IgD-negative memory B cell (primary cell): ENCODE data around the gene FARP1. TPM values are rescaled to one million over a fixed set of nuclear protein-coding genes. Genes with fewer than 3 reads are reported as not detected.

ENCODE experiments used
- H3K27ac Mint-ChIP-seq, 3 donors: one replicate each; pipeline ENCODE4 v1.8.0; 2020 to 2022; ENCODE audit warnings: mild to moderate bottlenecking in 3 of 3, mixed read lengths in 3 of 3, moderate library complexity in 1 of 3
- H3K27me3 Mint-ChIP-seq: one replicate; pipeline ENCODE4 v1.8.0; 2021; ENCODE audit warnings: mixed read lengths
- H3K36me3 Mint-ChIP-seq: one replicate; pipeline ENCODE4 v1.8.0; 2020; ENCODE audit warnings: mild to moderate bottlenecking, mixed read lengths
- H3K4me1 Mint-ChIP-seq, 3 donors: one replicate each; pipeline ENCODE4 v1.8.0; 2020 to 2022; ENCODE audit warnings: mixed read lengths in 3 of 3, mild to moderate bottlenecking in 1 of 3
- H3K4me3 Mint-ChIP-seq, 4 donors: one replicate each; pipeline ENCODE4 v1.8.0; 2020 to 2022; ENCODE audit warnings: mild to moderate bottlenecking in 4 of 4, mixed read lengths in 4 of 4, moderate library complexity in 3 of 4
- H3K9me3 Mint-ChIP-seq, 3 donors: one replicate each; pipeline ENCODE4 v1.8.0; 2020 to 2021; ENCODE audit warnings: mixed read lengths in 3 of 3, mild to moderate bottlenecking in 1 of 3
- polyA plus RNA-seq: library from polyadenylated mRNA; unstranded; fragments of 300-500 nt; fragmentation: Illumina TruSeq; gene quantifications from one replicate; pipeline ENCODE4 v1.2.3, GENCODE V29; 2021

The FARP1 gene
- polyA plus RNA-seq, 1 donor from 2014 or later, result 0.46 TPM

- Mint-ChIP-seq H3K27ac (no peak overlapping the region), H3K4me3 (no peak overlapping the region), H3K36me3 (peaks cover 3% of the 10 kb centered on the region), H3K9me3 (no peaks in the 10 kb centered on the region), H3K27me3 (peaks cover 7% of the 10 kb centered on the region), H3K4me1 (no peaks in the 10 kb centered on the region)
Measured at GRCh38 chr13:98385606-98386005, 242.7 kb downstream of the FARP1 start.

GRCh38 chr13:98386637-98387036 is 243.7 kb downstream of the FARP1 start:
- Mint-ChIP-seq H3K9me3 (no peaks in the 10 kb centered on the region), H3K27ac (no peak overlapping the region), H3K4me3 (no peak overlapping the region), H3K27me3 (peaks cover 7% of the 10 kb centered on the region), H3K4me1 (no peaks in the 10 kb centered on the region), H3K36me3 (peaks cover 3% of the 10 kb centered on the region)

GRCh38 chr13:98389319-98389718 is 246.4 kb downstream of the FARP1 start:
- Mint-ChIP-seq H3K9me3 (no peaks in the 10 kb centered on the region), H3K27ac (no peak overlapping the region), H3K4me3 (no peak overlapping the region), H3K36me3 (peaks cover 1% of the 10 kb centered on the region), H3K27me3 (peaks cover 5% of the 10 kb centered on the region), H3K4me1 (no peaks in the 10 kb centered on the region)

- Mint-ChIP-seq H3K27me3 (peaks cover 5% of the 10 kb centered on the region), H3K4me3 (no peak overlapping the region), H3K27ac (no peak overlapping the region), H3K4me1 (no peaks in the 10 kb centered on the region), H3K36me3 (peaks cover 1% of the 10 kb centered on the region), H3K9me3 (no peaks in the 10 kb centered on the region)
Measured at GRCh38 chr13:98390086-98390715, 247.3 kb downstream of the FARP1 start.

- H3K4me3 Mint-ChIP-seq, result no peak overlapping the region
- H3K4me1 Mint-ChIP-seq, result no peaks in the 10 kb centered on the region
- peaks cover 1% of the 10 kb centered on the region for H3K36me3 Mint-ChIP-seq
- H3K27me3 Mint-ChIP-seq, result peaks cover 11% of the 10 kb centered on the region
- H3K27ac Mint-ChIP-seq, result no peak overlapping the region
- no peaks in the 10 kb centered on the region for H3K9me3 Mint-ChIP-seq
Measured at GRCh38 chr13:98393873-98394272, 251.0 kb downstream of the FARP1 start.

- Mint-ChIP-seq H3K4me3 (no peak overlapping the region), H3K27me3 (peaks cover 9% of the 10 kb centered on the region), H3K9me3 (no peaks in the 10 kb centered on the region), H3K36me3 (no peaks in the 10 kb centered on the region), H3K4me1 (no peaks in the 10 kb centered on the region), H3K27ac (no peak overlapping the region)
Measured at GRCh38 chr13:98394820-98395510, 252.1 kb downstream of the FARP1 start.

GRCh38 chr13:98396071-98396710 is 253.3 kb downstream of the FARP1 start:
- H3K4me1 Mint-ChIP-seq, result no peaks in the 10 kb centered on the region

GRCh38 chr13:98397221-98397620 is 254.3 kb downstream of the FARP1 start:
- Mint-ChIP-seq H3K4me3 (no peak overlapping the region), H3K4me1 (no peaks in the 10 kb centered on the region), H3K27ac (no peak overlapping the region), H3K9me3 (no peaks in the 10 kb centered on the region), H3K36me3 (no peaks in the 10 kb centered on the region), H3K27me3 (peaks cover 8% of the 10 kb centered on the region)

More at GRCh38 chr13:98396071-98396710, 253.3 kb downstream of the FARP1 start:
- Mint-ChIP-seq H3K4me3 (no peak overlapping the region), H3K27me3 (peaks cover 6% of the 10 kb centered on the region), H3K9me3 (no peaks in the 10 kb centered on the region), H3K36me3 (no peaks in the 10 kb centered on the region), H3K27ac (no peak overlapping the region)

GRCh38 chr13:98397861-98398260 is 255.0 kb downstream of the FARP1 start:
- Mint-ChIP-seq H3K9me3 (no peaks in the 10 kb centered on the region), H3K4me3 (no peak overlapping the region), H3K27ac (no peak overlapping the region), H3K4me1 (no peaks in the 10 kb centered on the region), H3K27me3 (peaks cover 8% of the 10 kb centered on the region), H3K36me3 (no peaks in the 10 kb centered on the region)

- Mint-ChIP-seq H3K27me3 (peaks cover 8% of the 10 kb centered on the region), H3K36me3 (no peaks in the 10 kb centered on the region), H3K4me3 (no peak overlapping the region), H3K9me3 (no peaks in the 10 kb centered on the region), H3K4me1 (no peaks in the 10 kb centered on the region), H3K27ac (no peak overlapping the region)
Measured at GRCh38 chr13:98398581-98398980, 255.7 kb downstream of the FARP1 start.

- H3K36me3 Mint-ChIP-seq, result no peaks in the 10 kb centered on the region
- no peak overlapping the region for H3K27ac Mint-ChIP-seq
- peaks cover 8% of the 10 kb centered on the region for H3K27me3 Mint-ChIP-seq
- H3K9me3 Mint-ChIP-seq, result no peaks in the 10 kb centered on the region
- H3K4me1 Mint-ChIP-seq, result no peaks in the 10 kb centered on the region
- no peak overlapping the region for H3K4me3 Mint-ChIP-seq
Measured at GRCh38 chr13:98399756-98400155, 256.9 kb downstream of the FARP1 start.

- peaks cover 7% of the 10 kb centered on the region for H3K27me3 Mint-ChIP-seq
- H3K4me1 Mint-ChIP-seq, result no peaks in the 10 kb centered on the region
- H3K4me3 Mint-ChIP-seq, result no peak overlapping the region
- H3K9me3 Mint-ChIP-seq, result no peaks in the 10 kb centered on the region
- no peak overlapping the region for H3K27ac Mint-ChIP-seq
- H3K36me3 Mint-ChIP-seq, result no peaks in the 10 kb centered on the region
Measured at GRCh38 chr13:98401934-98402333, 259.0 kb downstream of the FARP1 start.

- Mint-ChIP-seq H3K36me3 (no peaks in the 10 kb centered on the region), H3K27me3 (peaks cover 8% of the 10 kb centered on the region), H3K4me3 (no peak overlapping the region)
Measured at GRCh38 chr13:98403076-98403475, 260.2 kb downstream of the FARP1 start.

GRCh38 chr13:98405107-98405571 is 262.2 kb downstream of the FARP1 start:
- H3K27me3 Mint-ChIP-seq, result peaks cover 10% of the 10 kb centered on the region
- peaks cover 0 to 2% (median 0%) of the 10 kb centered on the region in 3 donors for H3K9me3 Mint-ChIP-seq
- H3K27ac Mint-ChIP-seq, result no peak overlapping the region
- no peak overlapping the region for H3K4me3 Mint-ChIP-seq
- H3K4me1 Mint-ChIP-seq, result no peaks in the 10 kb centered on the region
- no peaks in the 10 kb centered on the region for H3K36me3 Mint-ChIP-seq

More at GRCh38 chr13:98403076-98403475, 260.2 kb downstream of the FARP1 start:
- Mint-ChIP-seq H3K27ac (no peak overlapping the region), H3K4me1 (no peaks in the 10 kb centered on the region), H3K9me3 (no peaks in the 10 kb centered on the region)

- H3K27me3 Mint-ChIP-seq, result peaks cover 14% of the 10 kb centered on the region
- no peaks in the 10 kb centered on the region for H3K36me3 Mint-ChIP-seq
- peaks cover 0 to 2% (median 0%) of the 10 kb centered on the region in 3 donors for H3K9me3 Mint-ChIP-seq
- H3K4me3 Mint-ChIP-seq, result no peak overlapping the region
- no peak overlapping the region for H3K27ac Mint-ChIP-seq
- H3K4me1 Mint-ChIP-seq, result no peaks in the 10 kb centered on the region
Measured at GRCh38 chr13:98405690-98406344, 262.9 kb downstream of the FARP1 start.
